ENCODE measurements around the gene KLRF1.

GRCh38 chr12:9806714-9807113, 20.6 kb upstream of the KLRF1 start:
- TF ChIP-seq CTCF (IDR thresholded peaks at IDR 0.05; ENCODE audit: insufficient read depth, low read depth, low read length) (no peak), EZH2 (IDR thresholded peaks at IDR 0.05; ENCODE audit: insufficient read depth, low read length) (no peak)
